HG03342 (cell line): ENCODE measurements around the gene PLXNB1.
"Not testable (repeated sequence)": the region's sequence is repeated elsewhere in the genome, so short reads cannot be mapped to it uniquely, and the experiment has no call there.

ENCODE experiments used
- ATAC-seq: cut with Tn5 transposase; IDR thresholded peaks from one replicate; pipeline ENCODE4 v1.9.1; 2021; ENCODE audit warnings: mild to moderate bottlenecking, moderate library complexity; ENCODE audit not compliant: unreplicated experiment

Gene PLXNB1, protein sequence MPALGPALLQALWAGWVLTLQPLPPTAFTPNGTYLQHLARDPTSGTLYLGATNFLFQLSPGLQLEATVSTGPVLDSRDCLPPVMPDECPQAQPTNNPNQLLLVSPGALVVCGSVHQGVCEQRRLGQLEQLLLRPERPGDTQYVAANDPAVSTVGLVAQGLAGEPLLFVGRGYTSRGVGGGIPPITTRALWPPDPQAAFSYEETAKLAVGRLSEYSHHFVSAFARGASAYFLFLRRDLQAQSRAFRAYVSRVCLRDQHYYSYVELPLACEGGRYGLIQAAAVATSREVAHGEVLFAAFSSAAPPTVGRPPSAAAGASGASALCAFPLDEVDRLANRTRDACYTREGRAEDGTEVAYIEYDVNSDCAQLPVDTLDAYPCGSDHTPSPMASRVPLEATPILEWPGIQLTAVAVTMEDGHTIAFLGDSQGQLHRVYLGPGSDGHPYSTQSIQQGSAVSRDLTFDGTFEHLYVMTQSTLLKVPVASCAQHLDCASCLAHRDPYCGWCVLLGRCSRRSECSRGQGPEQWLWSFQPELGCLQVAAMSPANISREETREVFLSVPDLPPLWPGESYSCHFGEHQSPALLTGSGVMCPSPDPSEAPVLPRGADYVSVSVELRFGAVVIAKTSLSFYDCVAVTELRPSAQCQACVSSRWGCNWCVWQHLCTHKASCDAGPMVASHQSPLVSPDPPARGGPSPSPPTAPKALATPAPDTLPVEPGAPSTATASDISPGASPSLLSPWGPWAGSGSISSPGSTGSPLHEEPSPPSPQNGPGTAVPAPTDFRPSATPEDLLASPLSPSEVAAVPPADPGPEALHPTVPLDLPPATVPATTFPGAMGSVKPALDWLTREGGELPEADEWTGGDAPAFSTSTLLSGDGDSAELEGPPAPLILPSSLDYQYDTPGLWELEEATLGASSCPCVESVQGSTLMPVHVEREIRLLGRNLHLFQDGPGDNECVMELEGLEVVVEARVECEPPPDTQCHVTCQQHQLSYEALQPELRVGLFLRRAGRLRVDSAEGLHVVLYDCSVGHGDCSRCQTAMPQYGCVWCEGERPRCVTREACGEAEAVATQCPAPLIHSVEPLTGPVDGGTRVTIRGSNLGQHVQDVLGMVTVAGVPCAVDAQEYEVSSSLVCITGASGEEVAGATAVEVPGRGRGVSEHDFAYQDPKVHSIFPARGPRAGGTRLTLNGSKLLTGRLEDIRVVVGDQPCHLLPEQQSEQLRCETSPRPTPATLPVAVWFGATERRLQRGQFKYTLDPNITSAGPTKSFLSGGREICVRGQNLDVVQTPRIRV (N-terminal part only)

DNA sequence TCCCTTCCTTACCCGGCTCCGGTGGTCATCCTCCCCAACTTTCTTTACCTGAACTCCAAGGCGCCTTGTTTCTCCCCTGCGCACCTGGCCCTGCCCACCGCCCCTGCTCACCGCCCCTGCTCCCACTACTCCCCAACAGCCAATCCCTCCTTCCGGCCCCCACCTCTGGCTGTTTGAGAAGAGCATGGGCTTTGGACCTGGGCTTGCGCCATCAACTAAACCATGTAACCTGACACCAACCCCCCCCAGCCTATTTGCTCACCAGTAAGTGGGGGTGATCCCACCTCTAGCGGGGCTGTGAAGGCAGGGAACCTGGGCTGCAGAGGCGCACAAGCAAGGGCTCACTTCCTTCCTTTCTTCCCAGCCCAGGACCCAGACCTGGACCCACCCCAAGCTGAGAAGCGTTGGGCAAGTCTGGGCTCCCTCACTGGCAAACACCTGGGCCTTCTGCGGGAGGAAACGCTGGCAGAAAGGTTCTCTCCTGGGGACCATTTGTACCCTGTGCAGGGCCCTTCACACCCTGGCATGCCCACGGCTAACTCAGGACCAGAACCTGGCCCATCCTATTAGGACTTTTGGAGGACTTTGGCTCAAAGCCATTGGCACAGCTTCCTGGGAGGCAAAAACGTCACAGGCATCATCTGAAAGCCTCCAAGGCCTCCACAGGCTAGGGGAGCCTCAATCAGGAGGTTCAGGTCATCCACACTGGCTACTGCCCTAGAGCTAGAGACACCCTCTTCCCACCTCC, at the start of gene PLXNB1:
Gene PLXNB1 (minus strand): TSS at position 127 of the 748 bp plus-strand sequence. CDS start 5,475 bp downstream, outside the sequence.
- no peak for ATAC-seq

DNA sequence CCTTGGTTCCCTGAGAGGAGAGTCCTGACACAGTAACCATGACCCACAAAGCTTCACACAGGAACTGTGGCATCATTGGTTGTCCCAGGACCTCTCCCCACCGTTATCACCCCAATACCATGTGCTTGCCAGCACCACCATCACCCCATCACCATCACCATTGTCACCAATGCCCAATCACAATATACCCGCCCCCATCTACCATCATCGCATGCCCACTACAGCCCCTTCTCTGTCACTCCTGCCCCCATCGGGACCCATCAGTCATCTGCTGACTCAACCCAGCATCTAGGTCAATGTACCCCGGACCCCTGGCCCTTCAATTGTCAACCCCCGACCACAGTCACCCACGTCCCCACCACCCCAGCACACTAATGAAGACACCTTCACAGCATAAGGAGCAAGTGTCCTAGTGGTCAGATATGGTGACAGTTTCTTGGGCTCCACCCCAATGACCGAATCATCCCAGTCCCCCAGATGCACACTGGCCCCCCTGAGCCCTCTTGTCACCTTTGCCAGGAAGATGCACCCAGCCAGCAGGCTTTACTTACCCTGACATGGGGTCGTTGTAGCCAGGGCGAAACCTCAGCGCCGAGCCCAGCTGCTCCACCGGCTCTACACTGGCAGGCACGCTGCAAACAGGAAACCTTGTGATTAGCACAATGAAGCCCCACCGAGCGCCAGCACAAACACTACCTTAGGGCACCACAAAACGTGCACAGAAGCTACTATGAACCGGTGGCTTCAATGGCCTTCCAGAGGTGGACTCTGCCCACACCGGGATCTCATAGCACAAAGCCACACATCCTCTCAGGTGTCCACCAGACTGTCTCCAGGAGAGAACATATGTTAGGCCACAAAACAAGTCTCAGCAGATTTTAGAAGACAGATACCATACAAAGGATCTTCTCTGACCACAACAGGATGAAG, 49.0 kb upstream of the PLXNB1 start:
- ATAC-seq, result no peak

DNA sequence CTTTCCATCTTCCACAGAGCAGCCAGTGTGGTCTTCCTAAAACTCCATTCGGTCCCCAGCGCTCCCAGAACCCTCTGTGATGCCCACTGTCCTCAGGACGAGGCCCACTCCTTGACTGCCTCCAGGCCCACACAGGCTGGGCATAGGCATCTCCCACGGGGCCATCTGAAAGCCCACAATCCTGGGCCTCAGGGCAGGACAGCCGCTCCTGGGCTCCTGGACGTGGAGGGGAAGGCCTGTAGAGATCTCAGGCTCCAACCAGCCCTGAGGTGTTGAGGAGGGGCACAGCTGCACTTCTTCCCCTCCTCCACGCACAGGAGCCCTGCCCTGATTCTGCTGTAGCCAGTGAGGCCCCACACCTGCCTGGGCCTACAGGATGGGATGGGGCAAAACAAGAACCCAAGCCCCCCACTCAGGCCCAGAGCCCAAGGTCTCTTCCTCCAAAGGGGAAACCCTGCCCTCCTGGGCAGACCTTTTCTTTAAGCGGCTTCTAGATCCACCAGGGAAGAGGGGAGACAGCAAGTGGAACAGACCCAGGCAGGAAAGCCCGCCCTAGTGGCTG, 48.2 kb upstream of the PLXNB1 start:
- no peak for ATAC-seq

DNA sequence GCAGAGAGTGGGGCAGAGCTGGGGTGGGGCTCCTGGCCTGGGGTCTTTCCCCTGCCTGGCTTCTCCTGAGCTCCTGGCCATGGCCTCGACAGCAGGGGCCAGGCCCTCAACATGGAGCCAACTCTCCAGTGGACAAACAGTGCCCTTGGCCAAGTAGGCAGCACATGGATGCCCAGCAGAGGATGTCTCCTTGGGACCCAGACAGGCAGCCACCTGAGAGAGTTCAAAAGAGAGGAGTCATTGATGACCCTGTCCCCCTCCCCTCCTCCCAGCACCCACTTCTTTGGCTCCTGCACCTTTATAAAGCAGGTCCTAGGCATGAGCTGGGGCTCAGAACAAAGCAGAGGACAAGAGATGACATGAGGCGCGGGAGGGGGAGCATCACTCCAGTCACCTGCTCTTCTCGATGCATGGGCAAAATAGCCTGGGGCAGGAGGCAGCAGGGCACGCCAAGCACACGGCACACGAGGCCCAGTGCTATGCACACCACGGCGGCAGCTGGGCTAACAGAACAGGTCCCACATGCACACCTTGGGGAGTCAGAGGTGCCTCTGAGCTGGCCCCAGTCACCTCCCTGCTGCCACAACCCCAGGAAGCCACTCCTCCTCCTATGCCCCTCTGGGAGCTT, 46.7 kb upstream of the PLXNB1 start:
- no peak for ATAC-seq

DNA sequence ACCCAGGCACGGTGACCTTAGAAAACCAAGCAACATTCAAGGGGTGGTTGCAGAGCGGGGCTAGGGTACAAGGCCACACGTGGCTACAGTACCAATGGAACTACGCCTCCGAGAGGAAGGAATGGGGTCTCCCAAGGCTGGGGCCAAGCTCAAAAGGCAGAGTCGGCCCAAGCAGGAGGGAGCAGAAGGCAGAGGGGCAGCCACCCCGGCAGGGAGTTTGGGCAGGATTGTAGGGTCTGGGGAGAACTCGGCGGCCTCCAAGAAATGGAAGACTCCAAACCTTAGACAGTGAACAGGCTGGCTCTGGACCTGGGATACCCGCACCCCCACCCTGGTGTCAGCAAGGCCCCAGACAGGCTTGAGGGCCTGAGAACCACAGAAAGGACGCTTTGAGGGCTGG, 45.3 kb upstream of the PLXNB1 start:
- no peak for ATAC-seq

DNA sequence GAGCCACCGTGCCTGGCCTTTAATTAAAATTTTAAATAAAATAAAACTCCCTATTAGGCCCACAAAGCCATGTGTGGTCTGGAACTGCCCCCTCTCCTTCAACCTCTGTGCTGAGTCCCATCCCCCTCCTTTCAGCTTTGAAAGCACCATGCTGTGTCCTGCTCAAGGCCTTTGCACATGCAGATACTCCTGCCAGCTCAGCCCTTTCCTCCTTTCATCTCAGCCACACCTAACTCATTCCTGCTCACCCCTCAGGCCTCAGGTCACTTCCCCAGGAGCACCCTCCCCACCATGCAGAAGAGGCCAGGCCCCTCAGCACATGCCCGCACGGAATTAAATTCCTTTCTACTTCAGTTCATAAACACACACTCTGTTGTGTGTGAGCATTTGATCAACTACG, 44.7 kb upstream of the PLXNB1 start:
- no peak for ATAC-seq

DNA sequence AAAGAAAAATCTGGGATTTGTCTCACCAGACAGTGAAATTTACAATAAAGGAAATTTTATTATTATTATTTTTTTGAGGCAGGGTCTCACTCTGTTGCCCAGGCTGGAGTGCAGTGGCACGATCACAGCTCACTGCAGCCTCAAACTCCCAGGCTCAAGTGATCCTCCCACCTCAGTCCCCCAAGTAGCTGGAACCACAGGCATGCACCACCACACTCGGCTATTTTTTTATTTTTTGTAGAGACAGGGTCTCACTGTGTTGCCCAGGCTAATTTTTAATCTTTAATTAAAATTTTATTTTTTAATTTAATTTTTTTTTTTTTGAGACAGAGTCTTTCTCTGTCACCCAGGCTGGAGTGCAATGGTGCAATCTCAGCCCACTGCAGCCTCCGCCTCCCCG, 44.1 kb upstream of the PLXNB1 start:
- not testable (repeated sequence) for ATAC-seq

DNA sequence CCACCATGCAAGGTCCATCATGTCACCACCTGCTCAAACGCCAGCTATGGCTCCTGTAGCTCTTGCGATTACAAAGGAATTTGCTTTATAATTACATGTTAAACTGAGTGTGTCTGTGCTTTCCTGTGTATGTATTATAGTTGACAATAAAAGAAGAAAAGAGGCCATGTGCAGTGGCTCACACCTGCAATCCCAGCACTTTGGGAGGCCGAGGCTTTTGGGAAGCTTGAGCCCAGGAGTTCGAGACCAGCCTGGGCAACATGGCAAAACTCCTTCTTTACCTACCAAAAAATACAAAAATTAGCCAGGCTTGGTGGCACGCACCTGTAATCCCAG, 43.7 kb upstream of the PLXNB1 start:
- ATAC-seq, result no peak

DNA sequence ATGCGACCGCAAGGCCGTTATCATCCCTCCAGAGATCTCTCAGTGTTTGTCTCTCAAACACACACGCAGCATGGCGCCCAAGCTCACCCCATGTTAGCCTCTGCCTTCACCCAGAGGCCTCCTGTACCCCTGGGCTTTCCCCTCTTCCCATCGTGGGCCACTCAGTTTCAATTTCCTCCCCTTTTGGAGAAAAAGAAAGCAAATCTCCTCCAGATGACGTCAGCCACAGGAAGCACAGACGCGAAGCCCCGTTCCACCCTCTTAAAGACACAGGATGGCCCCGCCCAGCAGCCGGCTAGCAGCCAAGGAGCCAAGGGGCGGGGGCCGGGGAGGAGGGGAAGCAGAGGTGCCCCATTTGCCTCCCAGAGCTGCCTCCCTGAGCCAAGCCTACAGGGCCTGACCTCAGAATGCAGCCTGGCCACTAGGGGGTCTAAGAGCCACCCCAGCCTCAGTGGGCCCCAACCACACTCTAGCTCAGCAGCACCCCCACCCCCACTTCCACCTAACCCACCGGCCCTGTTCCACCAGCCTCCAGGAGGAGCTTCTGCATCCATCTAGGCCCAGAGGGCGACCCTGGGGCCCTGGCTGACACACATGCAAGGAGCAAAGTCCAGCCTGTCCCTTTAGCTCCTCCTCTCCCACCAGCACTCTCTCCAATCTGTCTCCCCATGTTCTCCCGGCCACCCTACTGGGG, 43.2 kb upstream of the PLXNB1 start:
- ATAC-seq, result peak; percentile 78

DNA sequence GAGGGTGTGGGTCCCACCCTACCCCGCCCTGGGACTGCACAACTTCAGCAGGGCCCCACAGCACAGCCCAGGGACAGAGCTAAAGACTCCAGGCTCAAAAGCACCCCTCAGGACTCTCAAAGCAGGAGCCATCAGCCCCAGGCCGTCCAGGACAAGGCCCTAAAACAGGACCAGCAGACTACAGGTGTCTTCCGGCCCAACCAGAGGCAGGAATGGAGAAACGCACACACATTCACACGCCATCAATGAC, 42.7 kb upstream of the PLXNB1 start:
- peak; percentile 29 for ATAC-seq

DNA sequence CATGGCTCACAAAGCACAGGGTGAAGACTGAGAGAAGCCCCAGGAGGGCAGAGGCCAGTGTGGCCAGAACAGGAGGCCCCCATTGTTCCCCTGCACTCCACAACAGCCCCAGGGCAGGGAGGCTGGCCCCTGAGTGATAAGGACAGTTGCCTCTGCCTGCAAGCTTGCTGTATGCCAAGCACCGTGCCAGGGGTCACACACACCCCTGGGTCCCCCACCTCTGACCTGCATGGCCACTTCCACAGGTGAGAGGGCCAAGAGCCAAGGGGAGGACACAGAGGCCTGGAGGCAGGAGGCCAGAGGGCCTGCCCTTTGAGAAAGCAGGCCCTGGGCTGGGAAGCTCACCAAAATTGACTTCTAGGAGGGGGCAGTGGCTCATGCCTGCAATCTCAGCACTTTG, 40.4 kb upstream of the PLXNB1 start:
- ATAC-seq, result no peak

DNA sequence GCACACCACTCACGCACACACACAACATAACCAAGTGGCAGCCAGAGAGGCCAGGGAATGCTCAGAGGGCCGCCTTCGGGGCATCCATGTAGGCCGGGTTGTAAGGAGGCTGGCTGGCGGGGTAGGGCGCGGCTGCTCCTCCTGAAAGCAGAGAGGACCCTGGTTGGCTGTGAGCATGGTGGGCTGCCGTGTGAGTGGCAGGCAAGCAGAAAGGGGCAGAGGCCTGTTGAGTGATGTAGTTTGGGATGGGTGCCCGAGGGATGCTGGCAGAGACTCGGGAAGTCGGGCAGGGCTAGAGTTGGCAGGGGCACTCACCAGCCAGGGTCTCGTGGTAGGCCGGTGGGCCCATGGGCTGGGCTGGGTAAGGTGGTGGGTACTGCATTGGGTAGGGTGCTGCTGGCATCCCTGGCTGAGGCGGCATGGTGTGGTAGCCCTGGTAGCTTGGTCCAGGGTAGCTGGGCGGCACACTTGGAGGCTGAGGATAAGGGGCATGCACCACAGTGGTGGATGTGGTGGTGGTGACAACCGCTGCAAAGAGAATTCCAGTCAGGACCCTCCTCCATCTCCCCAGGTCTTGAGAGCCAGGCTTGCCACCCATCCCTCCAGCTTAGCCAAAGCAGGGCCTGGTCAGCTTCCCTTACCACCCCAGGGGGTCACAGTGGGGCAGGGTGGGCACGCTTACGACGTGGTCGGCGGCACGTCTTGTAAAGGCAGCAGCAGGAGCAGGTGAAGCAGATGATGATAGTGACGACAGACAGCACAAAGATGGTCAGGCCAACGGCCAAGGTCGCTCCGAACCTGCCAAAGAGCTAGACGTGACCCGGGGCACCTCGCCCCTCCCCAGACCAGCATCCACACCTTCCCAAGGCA, 39.4 kb upstream of the PLXNB1 start:
- no peak for ATAC-seq

DNA sequence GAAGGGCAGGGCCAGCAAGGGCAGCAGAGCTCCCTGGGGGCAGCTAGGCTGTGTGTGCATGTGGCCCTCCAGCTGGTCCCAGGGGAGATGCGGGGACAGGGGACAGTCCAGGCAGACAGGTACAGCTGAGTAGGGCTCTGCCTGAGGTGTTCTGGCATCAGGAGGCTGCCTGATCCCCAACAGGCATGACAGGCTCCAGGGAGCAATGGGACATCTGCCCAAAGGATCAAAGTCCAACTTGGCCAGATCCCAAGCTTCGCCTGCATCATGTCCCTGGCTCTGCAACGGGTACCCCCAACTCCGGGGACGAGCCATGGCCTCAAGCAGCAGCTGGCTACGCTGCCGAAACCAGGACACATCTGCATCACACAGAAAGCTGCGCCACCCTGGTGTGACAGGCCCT, 38.4 kb upstream of the PLXNB1 start:
- no peak for ATAC-seq

DNA sequence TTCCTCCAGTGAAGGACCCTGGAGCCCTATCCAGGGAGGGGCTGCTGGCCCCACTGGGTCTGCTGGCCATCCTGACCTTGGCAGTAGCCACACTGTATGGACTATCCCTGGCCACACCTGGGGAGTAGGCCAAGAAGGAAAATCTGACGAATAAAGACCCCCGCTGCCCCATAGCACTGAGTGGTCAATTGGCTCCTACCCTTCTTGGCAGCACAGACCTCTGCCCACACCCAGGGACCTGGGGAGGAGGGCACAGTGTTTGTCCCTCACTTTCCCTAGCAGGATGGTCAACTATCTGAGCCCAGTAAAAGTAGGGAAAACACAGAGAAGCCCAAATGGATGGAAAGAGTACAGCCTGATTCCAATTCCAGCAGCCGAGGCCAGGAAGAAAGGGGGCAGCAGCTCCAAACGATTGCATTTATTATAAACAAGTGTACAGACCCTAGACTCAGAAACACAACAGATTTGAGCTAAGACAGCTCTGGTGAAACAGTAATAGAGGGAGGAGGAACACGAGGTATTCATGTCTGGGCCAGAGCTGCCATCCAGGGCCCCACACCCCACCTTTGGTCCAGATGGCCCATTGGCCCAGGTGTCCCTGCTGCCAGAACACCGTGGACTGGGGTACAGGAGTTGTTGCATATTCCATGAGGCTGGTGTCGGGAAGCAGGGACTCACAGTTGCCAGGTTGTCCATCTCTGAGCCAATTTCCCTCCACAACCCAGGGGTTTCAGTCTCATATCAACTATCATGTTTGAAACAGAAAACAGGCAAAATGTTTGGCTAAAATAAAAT, 37.8 kb upstream of the PLXNB1 start:
- ATAC-seq, result no peak

DNA sequence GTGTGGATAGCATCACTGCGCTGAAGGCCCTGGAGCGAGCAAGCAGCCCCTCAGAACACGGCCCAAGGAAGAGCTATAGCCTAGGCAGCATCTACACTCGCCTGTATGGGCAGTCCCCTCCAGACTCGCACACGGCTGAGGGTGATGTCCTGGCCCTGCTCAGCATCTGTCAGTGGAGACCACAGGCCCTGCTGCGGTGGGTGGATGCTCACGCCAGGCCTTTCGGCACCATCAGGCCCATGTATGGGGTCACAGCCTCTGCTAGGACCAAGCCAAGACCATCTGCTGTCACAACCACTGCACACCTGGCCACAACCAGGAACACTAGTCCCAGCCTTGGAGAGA, 37.2 kb upstream of the PLXNB1 start:
- ATAC-seq, result no peak

DNA sequence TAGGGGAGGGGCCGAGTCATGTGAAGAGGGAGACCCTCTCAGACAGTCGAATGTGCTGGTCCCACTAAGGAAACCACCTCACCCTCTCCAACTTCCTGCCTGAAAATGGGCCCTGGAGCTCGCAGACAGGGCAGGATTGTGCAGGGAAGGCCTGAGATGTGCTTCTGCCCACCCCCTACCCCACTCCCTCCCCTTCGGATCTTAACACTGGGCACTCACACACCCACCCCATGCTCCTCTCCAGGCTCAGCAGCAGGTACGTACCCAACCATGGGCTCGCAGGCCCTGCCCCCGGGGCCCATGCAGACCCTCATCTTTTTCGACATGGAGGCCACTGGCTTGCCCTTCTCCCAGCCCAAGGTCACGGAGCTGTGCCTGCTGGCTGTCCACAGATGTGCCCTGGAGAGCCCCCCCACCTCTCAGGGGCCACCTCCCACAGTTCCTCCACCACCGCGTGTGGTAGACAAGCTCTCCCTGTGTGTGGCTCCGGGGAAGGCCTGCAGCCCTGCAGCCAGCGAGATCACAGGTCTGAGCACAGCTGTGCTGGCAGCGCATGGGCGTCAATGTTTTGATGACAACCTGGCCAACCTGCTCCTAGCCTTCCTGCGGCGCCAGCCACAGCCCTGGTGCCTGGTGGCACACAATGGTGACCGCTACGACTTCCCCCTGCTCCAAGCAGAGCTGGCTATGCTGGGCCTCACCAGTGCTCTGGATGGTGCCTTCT, 36.7 kb upstream of the PLXNB1 start:
- ATAC-seq, result no peak
